ENCODE measurements around the gene CHST8.

Gene CHST8

DNA sequence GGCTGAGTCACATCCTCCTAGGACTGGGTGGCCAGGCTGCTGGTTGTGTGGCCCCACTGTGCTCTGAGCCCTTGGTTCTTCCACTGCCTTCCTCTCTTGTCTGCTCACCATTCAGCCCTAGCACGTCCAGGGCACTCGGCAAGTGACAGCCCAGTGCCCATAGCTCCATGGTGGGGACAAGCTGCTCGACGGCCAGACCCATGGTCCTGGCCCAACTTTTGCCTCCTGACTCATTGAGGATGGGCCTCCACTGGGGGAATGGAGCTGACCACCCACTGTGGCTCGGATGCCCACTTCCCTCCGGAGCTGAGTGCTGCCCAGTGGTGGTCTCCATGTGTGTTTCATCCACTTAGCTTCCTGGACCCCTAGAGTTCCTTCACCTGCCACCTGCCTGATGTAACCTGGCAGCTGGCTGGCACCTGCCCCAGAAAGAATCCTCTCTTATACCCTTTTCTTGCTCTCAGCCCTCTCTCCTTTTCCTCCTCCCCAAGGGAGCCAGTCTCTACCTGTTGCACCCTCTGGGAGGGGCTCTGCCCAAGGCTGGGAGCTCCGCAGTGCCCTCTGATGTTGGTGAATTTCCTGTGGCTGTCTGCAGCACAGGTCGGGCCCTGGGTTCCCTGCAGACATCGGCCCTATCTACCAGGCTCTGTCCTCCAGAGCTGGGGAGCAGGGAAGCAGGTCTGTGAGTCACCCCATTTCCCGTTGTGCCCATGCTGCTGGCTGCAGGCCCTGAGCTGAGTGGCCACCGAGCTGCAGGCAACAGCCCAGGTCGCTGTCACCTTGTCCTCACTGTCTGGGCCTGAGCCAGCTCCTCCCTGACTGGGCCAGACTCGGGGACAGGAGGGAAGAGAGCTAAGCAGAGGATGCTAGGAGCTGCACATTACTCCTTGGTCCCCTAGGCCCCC is 7.4 kb downstream of the CHST8 start:
- peaks cover 13% of the 10 kb centered on the region for H3K27me3 ChIP-seq (ENCODE audit: insufficient read depth, poor library complexity, severe bottlenecking)
- no peak for DNase-seq (ENCODE audit: low read depth in 1 of 2, low spot score in 1 of 2)
- TF ChIP-seq, protein P1, sequence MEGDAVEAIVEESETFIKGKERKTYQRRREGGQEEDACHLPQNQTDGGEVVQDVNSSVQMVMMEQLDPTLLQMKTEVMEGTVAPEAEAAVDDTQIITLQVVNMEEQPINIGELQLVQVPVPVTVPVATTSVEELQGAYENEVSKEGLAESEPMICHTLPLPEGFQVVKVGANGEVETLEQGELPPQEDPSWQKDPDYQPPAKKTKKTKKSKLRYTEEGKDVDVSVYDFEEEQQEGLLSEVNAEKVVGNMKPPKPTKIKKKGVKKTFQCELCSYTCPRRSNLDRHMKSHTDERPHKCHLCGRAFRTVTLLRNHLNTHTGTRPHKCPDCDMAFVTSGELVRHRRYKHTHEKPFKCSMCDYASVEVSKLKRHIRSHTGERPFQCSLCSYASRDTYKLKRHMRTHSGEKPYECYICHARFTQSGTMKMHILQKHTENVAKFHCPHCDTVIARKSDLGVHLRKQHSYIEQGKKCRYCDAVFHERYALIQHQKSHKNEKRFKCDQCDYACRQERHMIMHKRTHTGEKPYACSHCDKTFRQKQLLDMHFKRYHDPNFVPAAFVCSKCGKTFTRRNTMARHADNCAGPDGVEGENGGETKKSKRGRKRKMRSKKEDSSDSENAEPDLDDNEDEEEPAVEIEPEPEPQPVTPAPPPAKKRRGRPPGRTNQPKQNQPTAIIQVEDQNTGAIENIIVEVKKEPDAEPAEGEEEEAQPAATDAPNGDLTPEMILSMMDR (IDR thresholded peaks at IDR 0.05; ENCODE audit: insufficient read depth, low read length) = no peak
- TF ChIP-seq, protein P2, sequence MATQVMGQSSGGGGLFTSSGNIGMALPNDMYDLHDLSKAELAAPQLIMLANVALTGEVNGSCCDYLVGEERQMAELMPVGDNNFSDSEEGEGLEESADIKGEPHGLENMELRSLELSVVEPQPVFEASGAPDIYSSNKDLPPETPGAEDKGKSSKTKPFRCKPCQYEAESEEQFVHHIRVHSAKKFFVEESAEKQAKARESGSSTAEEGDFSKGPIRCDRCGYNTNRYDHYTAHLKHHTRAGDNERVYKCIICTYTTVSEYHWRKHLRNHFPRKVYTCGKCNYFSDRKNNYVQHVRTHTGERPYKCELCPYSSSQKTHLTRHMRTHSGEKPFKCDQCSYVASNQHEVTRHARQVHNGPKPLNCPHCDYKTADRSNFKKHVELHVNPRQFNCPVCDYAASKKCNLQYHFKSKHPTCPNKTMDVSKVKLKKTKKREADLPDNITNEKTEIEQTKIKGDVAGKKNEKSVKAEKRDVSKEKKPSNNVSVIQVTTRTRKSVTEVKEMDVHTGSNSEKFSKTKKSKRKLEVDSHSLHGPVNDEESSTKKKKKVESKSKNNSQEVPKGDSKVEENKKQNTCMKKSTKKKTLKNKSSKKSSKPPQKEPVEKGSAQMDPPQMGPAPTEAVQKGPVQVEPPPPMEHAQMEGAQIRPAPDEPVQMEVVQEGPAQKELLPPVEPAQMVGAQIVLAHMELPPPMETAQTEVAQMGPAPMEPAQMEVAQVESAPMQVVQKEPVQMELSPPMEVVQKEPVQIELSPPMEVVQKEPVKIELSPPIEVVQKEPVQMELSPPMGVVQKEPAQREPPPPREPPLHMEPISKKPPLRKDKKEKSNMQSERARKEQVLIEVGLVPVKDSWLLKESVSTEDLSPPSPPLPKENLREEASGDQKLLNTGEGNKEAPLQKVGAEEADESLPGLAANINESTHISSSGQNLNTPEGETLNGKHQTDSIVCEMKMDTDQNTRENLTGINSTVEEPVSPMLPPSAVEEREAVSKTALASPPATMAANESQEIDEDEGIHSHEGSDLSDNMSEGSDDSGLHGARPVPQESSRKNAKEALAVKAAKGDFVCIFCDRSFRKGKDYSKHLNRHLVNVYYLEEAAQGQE (IDR thresholded peaks at IDR 0.05; ENCODE audit: insufficient replicate concordance, low read depth) = no peak
- no peak for TF ChIP-seq GABPA (IDR thresholded peaks at IDR 0.05; ENCODE audit: low read depth)
- TF ChIP-seq POLR2AphosphoS5 (IDR thresholded peaks at IDR 0.05; ENCODE audit: low read depth) = no peak
- TF ChIP-seq SPI1 (IDR thresholded peaks at IDR 0.05; ENCODE audit: borderline replicate concordance, low read depth) = no peak

DNA sequence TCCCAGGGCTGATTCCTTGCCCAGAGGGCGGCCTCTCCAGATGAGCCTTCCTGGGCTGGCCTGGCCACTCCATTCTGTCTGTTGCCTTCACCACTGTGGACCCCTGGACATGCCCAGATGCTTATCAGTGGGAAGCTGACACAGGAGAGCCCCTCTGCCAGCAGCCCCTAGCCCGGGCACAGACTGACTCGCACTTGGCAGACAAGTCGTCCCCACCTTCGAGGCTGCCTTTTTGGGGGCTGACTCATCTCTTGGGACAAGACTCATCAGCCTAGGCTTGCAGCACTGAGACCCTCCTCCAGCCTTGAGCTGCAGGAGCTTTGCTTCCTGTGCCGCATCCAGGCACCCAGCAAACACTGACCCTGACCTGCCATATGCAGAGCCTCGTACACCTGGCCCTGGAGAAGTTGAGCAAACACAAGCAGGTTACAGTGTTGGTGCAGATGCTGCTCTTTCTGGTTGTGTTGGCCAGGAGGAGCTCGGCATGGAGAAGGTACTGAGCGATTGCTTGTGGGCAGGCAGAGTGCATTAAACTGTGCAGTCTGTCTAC is 8.1 kb downstream of the CHST8 start:
- Histone ChIP-seq H3K4me3 (replicated peaks; ENCODE audit: insufficient read depth, low read length) (no peak overlapping the region), H3K27ac (replicated peaks) (no peak overlapping the region), H3K27me3 (ENCODE audit: insufficient read depth, poor library complexity, severe bottlenecking) (peaks cover 8% of the 10 kb centered on the region)
- TF ChIP-seq, protein P2 (IDR thresholded peaks at IDR 0.05; ENCODE audit: insufficient replicate concordance, low read depth) = no peak
- TF ChIP-seq POLR2AphosphoS5 (IDR thresholded peaks at IDR 0.05; ENCODE audit: low read depth) (no peak), GABPA (IDR thresholded peaks at IDR 0.05; ENCODE audit: low read depth) (no peak), SPI1 (IDR thresholded peaks at IDR 0.05; ENCODE audit: borderline replicate concordance, low read depth) (no peak)
- TF ChIP-seq, protein P1 (IDR thresholded peaks at IDR 0.05; ENCODE audit: insufficient read depth, low read length) = no peak
- no peak for DNase-seq (ENCODE audit: low read depth in 1 of 2, low spot score in 1 of 2)

More for the DNA sequence above, 7.4 kb downstream of the CHST8 start:
- no peak overlapping the region for H3K4me3 ChIP-seq (replicated peaks; ENCODE audit: insufficient read depth, low read length)
- H3K27ac ChIP-seq (replicated peaks) = no peak overlapping the region

DNA sequence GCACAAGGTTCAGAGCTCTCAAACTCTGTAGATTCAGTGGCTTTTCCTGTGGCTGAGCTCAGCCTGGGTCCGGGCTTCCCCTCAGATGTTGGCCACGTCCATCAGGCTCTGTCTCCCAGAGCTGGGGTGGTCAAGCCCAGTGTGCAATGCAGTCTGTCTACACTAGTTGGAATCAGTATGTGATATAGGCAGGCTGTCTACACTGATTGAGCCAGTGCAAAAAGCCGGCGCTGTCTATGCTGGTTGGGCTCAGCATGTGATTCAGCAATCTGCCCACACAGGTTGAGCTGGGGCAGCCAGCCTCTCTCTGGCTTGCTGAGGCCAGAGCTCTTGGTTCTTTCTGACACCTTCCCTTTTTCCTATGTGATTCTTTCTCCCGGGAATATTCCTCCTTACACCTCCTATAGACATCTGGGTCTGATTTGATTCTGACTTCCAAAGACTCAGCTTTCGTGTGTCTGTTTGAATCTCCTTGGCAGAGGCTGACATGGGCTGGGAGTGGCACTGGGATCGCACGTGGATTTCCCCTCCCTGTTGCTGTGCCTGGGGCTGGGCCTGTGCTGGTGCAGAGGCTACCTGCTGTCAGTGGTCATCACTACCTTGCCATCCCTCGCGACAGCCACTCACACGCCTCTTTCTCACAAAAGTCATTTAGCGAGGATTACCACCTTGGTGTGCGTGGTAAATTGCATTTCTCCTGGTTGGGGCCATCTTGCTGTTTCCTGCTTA is 9.3 kb downstream of the CHST8 start:
- TF ChIP-seq POLR2AphosphoS5 (IDR thresholded peaks at IDR 0.05; ENCODE audit: low read depth) (no peak), SPI1 (IDR thresholded peaks at IDR 0.05; ENCODE audit: borderline replicate concordance, low read depth) (no peak), GABPA (IDR thresholded peaks at IDR 0.05; ENCODE audit: low read depth) (no peak)
- TF ChIP-seq, protein P1 (IDR thresholded peaks at IDR 0.05; ENCODE audit: insufficient read depth, low read length) = no peak
- TF ChIP-seq, protein P2 (IDR thresholded peaks at IDR 0.05; ENCODE audit: insufficient replicate concordance, low read depth) = no peak
- Histone ChIP-seq H3K27me3 (ENCODE audit: insufficient read depth, poor library complexity, severe bottlenecking) (peaks cover 1% of the 10 kb centered on the region), H3K27ac (replicated peaks) (no peak overlapping the region)

More for the DNA sequence above, 9.3 kb downstream of the CHST8 start:
- no peak overlapping the region for H3K4me3 ChIP-seq (replicated peaks; ENCODE audit: insufficient read depth, low read length)
- DNase-seq (ENCODE audit: low read depth in 1 of 2, low spot score in 1 of 2) = no peak

Measured in HL-60 (cell line).